ENCODE measurements around the gene JAML. TPM values are rescaled to one million over a fixed set of nuclear protein-coding genes. Genes with fewer than 3 reads are reported as not detected.
"Not testable (repeated sequence)": the region's sequence is repeated elsewhere in the genome, so short reads cannot be mapped to it uniquely, and the experiment has no call there.

JAML gene
- total RNA-seq, 1 experiment from 2014 or later, result not detected

- no peaks in the 10 kb centered on the region for H3K9me3 Mint-ChIP-seq (ENCODE audit: unreplicated experiment)
- ChIA-PET POLR2A (interaction anchor here (1.4 to 2.6 kb wide), 4 partner anchors 22 to 97 kb away, joined by 3 to 15 read pairs (median 6); partner anchors contain the start of genes MPZL2 and MPZL3), CTCF (interaction anchor here (0.6 to 2.6 kb wide), 4 partner anchors 8 to 159 kb away, joined by 3 to 11 read pairs (median 4); no protein-coding TSS in a partner anchor)
- intact Hi-C loops (cut with micrococcal nuclease), result no loop called here
- H3K27me3 Mint-ChIP-seq (ENCODE audit: insufficient read depth, unreplicated experiment), result peaks cover 14% of the 10 kb centered on the region
- H3K27ac Mint-ChIP-seq (ENCODE audit: low read depth, unreplicated experiment), result no peak overlapping the region
- H3K36me3 Mint-ChIP-seq (ENCODE audit: insufficient read depth, unreplicated experiment), result no peaks in the 10 kb centered on the region
- peaks cover 9% of the 10 kb centered on the region for H3K4me1 Mint-ChIP-seq (ENCODE audit: insufficient read depth, unreplicated experiment)
- BruUV-seq (replicated peaks), result no TSS peak
- DNase-seq (ENCODE audit: unreplicated experiment), result no peak
- no peak overlapping the region for H3K4me3 Mint-ChIP-seq (ENCODE audit: unreplicated experiment)
- TF ChIP-seq CTCF (IDR thresholded peaks at IDR 0.05; ENCODE audit: unreplicated experiment), result no peak
Observed at GRCh38 chr11:118193910-118194566, 30.8 kb downstream of the JAML start.

GRCh38 chr11:118192817-118193216 is 32.0 kb downstream of the JAML start:
- POLR2A ChIA-PET; H3K4me1 Mint-ChIP-seq (ENCODE audit: insufficient read depth, unreplicated experiment): not testable (repeated sequence)
- CTCF ChIA-PET, result interaction anchor here (0.6 kb wide), 1 partner anchor 365 kb away, joined by 3 read pairs; no protein-coding TSS in a partner anchor

GRCh38 chr11:118190942-118191506 is 33.8 kb downstream of the JAML start:
- POLR2A ChIA-PET; H3K4me1 Mint-ChIP-seq (ENCODE audit: insufficient read depth, unreplicated experiment); DNase-seq (ENCODE audit: unreplicated experiment); CTCF ChIA-PET; BruUV-seq (replicated peaks); H3K9me3 Mint-ChIP-seq (ENCODE audit: unreplicated experiment); H3K4me3 Mint-ChIP-seq (ENCODE audit: unreplicated experiment); H3K36me3 Mint-ChIP-seq (ENCODE audit: insufficient read depth, unreplicated experiment); intact Hi-C loops (cut with micrococcal nuclease); H3K27ac Mint-ChIP-seq (ENCODE audit: low read depth, unreplicated experiment): not testable (repeated sequence)
- H3K27me3 Mint-ChIP-seq (ENCODE audit: insufficient read depth, unreplicated experiment), result peaks cover 31% of the 10 kb centered on the region

More at GRCh38 chr11:118192817-118193216, 32.0 kb downstream of the JAML start:
- DNase-seq (ENCODE audit: unreplicated experiment); H3K9me3 Mint-ChIP-seq (ENCODE audit: unreplicated experiment); BruUV-seq (replicated peaks); H3K36me3 Mint-ChIP-seq (ENCODE audit: insufficient read depth, unreplicated experiment); intact Hi-C loops (cut with micrococcal nuclease); H3K27ac Mint-ChIP-seq (ENCODE audit: low read depth, unreplicated experiment); H3K4me3 Mint-ChIP-seq (ENCODE audit: unreplicated experiment): not testable (repeated sequence)
- peaks cover 17% of the 10 kb centered on the region for H3K27me3 Mint-ChIP-seq (ENCODE audit: insufficient read depth, unreplicated experiment)

GRCh38 chr11:118186346-118187107 is 38.3 kb downstream of the JAML start:
- Mint-ChIP-seq H3K36me3 (ENCODE audit: insufficient read depth, unreplicated experiment) (no peaks in the 10 kb centered on the region), H3K4me1 (ENCODE audit: insufficient read depth, unreplicated experiment) (no peaks in the 10 kb centered on the region), H3K4me3 (ENCODE audit: unreplicated experiment) (no peak overlapping the region), H3K27ac (ENCODE audit: low read depth, unreplicated experiment) (no peak overlapping the region), H3K27me3 (ENCODE audit: insufficient read depth, unreplicated experiment) (peaks cover 38% of the 10 kb centered on the region), H3K9me3 (ENCODE audit: unreplicated experiment) (no peaks in the 10 kb centered on the region)
- intact Hi-C loops (cut with micrococcal nuclease), result no loop called here
- no peak for DNase-seq (ENCODE audit: unreplicated experiment)
- CTCF ChIA-PET, result interaction anchor here (0.9 to 2.5 kb wide), 2 partner anchors 8 to 15 kb away, joined by 4 to 13 read pairs; no protein-coding TSS in a partner anchor
- POLR2A ChIA-PET, result no interaction called here
- no TSS peak for BruUV-seq (replicated peaks)
- TF ChIP-seq CTCF (IDR thresholded peaks at IDR 0.05; ENCODE audit: unreplicated experiment), result no peak
